K562 (cell line): ENCODE measurements around the gene ZMYM4. TPM values are rescaled to one million over a fixed set of nuclear protein-coding genes. Genes with fewer than 3 reads are reported as not detected.

ENCODE experiments used
- ATAC-seq: fragments of 200-7000 bp; cut with Tn5 transposase; 3 replicates; pipeline ENCODE4 v1.9.1; 2020; ENCODE audit warnings: moderate library complexity
- BruUV-seq: library from RNA; stranded (reverse); fragments of 400-500 nt; replicated peaks from 2 replicates; lab custom pipeline; 2021; lab: Mats Ljungman, UMichigan
- CTCF ChIA-PET: fragments of 300-600 bp; formaldehyde crosslinking; extraction: SDS; loops from one replicate; lab custom pipeline; 2021; ENCODE audit warnings: low intra/inter-chr PET ratio; lab: Yijun Ruan, JAX
- POLR2A ChIA-PET: fragments of 300-600, 350-650 bp; sonication (Branson Sonifier 250); formaldehyde crosslinking; extraction: SDS; loops from one replicate; lab custom pipeline; 2021; ENCODE audit warnings: antibody characterized with exemption, inconsistent platforms; lab: Yijun Ruan, JAX
- DNase-seq, 4 experiments: peaks; one replicate each; pipeline versions ENCODE4 v3.0.0 to v3.0.0-alpha.2; 2011 to 2018; ENCODE audit warnings: low spot score in 3 of 4, mixed read lengths in 3 of 4; ENCODE audit errors: extremely low read depth in 1 of 4
- FAIRE-seq: peaks from 2 replicates; lab custom pipeline; 2011; peaks lifted over from hg19 to GRCh38; lab: Jason Lieb, UNC
- H2AFZ ChIP-seq: 2 replicates; pipeline ENCODE4 v1.6.0; 2011; ENCODE audit warnings: low read depth, low read length, control low read depth, inconsistent platforms
- H3K27ac ChIP-seq: fragments of 200-600 bp; 3 replicates; pipeline ENCODE4 v1.8.0; 2011; ENCODE audit warnings: low read depth, mild to moderate bottlenecking, control low read depth, inconsistent platforms, low read length, moderate library complexity, mixed read lengths; ENCODE audit errors: extremely low read depth
- H3K27me3 ChIP-seq, 2 experiments: fragments of 300-600 bp in 1 of 2; 2 replicates in 1 of 2; 3 replicates in 1 of 2; pipeline versions ENCODE4 v1.6.0 to v1.8.0; 2011; ENCODE audit warnings: inconsistent platforms in 2 of 2, low read length in 2 of 2, mild to moderate bottlenecking in 1 of 2, mixed read lengths in 1 of 2, moderate library complexity in 1 of 2; ENCODE audit not compliant: control insufficient read depth in 2 of 2, insufficient read depth in 2 of 2
- H3K36me3 ChIP-seq: fragments of 300-600 bp; 3 replicates; pipeline ENCODE4 v1.8.0; 2011; ENCODE audit warnings: mild to moderate bottlenecking, low read length, inconsistent platforms; ENCODE audit not compliant: control insufficient read depth, insufficient read depth
- H3K4me1 ChIP-seq, 2 experiments: fragments of 200-600 bp in 1 of 2; replicated peaks in 1 of 2; 2 replicates in 1 of 2; 3 replicates in 1 of 2; pipeline versions ENCODE4 v1.5.1 to v1.8.0; 2011; ENCODE audit warnings: inconsistent platforms in 2 of 2, low read length in 2 of 2, mild to moderate bottlenecking in 1 of 2, mixed read lengths in 1 of 2, moderate library complexity in 1 of 2; ENCODE audit not compliant: control insufficient read depth in 2 of 2, insufficient read depth in 2 of 2
- H3K4me2 ChIP-seq: 2 replicates; pipeline ENCODE4 v1.6.1; 2011; ENCODE audit warnings: low read length, control low read depth, inconsistent platforms, mixed read lengths; ENCODE audit not compliant: insufficient read depth
- H3K4me3 ChIP-seq: fragments of 200-600 bp; sonication (generic), shearing (Covaris generic); 2 replicates; pipeline ENCODE4 v1.5.1; 2016; ENCODE audit warnings: control low read depth, inconsistent platforms
- H3K79me2 ChIP-seq: fragments of 200-600 bp; 3 replicates; pipeline ENCODE4 v1.8.0; 2011; ENCODE audit warnings: low read length, inconsistent platforms; ENCODE audit not compliant: control insufficient read depth, insufficient read depth
- H3K9ac ChIP-seq, 2 experiments: 2 replicates each; pipeline versions ENCODE4 v1.6.0 to v1.6.1; 2011; ENCODE audit warnings: low read depth in 2 of 2, low read length in 2 of 2, control low read depth in 1 of 2, inconsistent platforms in 1 of 2, mild to moderate bottlenecking in 1 of 2, mixed read lengths in 1 of 2; ENCODE audit not compliant: insufficient read depth in 1 of 2
- H3K9me1 ChIP-seq: one replicate; pipeline ENCODE4 v1.6.0; 2011; ENCODE audit warnings: inconsistent platforms, mild to moderate bottlenecking, low read length, moderate library complexity; ENCODE audit not compliant: control insufficient read depth, insufficient read depth
- H3K9me3 ChIP-seq: replicated peaks from 2 replicates; pipeline ENCODE4 v1.5.1; 2011; ENCODE audit warnings: low read depth, low read length, inconsistent platforms; ENCODE audit not compliant: control insufficient read depth, insufficient read depth
- H4K20me1 ChIP-seq: replicated peaks from 2 replicates; pipeline ENCODE4 v1.6.1; 2011; ENCODE audit warnings: low read length, inconsistent platforms, mixed read lengths; ENCODE audit not compliant: control insufficient read depth, insufficient read depth
- CEBPG ChIP-seq, 3 experiments: fragments of 200-800 bp in 1 of 3; sonication (Bioruptor generic) in 1 of 3; sonication (generic) in 1 of 3; formaldehyde crosslinking in 1 of 3; IDR thresholded peaks in 2 of 3; conservative IDR thresholded peaks in 1 of 3; 2 replicates each; pipeline versions ENCODE4 v1.6.1 to v1.8.0; 2016 to 2022; ENCODE audit warnings: missing compliant biosample characterization in 2 of 3, missing genetic modification characterization in 2 of 3, mild to moderate bottlenecking in 1 of 3, missing genetic modification reagents in 1 of 3
- CHD1 ChIP-seq: fragments of 200-600 bp; sonication (generic); IDR thresholded peaks from one replicate; pipeline ENCODE4 v1.6.1; 2012; ENCODE audit warnings: mild to moderate bottlenecking, moderate library complexity, low read length, inconsistent platforms
- FOS ChIP-seq: IDR thresholded peaks from 3 replicates; pipeline ENCODE4 v1.6.1; 2011; ENCODE audit not compliant: insufficient read length; ENCODE audit errors: extremely low read depth
- GATAD2B ChIP-seq: fragments of 450-650 bp; IDR thresholded peaks from 2 replicates; pipeline ENCODE4 v1.6.1; 2017; ENCODE audit warnings: mild to moderate bottlenecking, borderline replicate concordance
- HDAC2 ChIP-seq: fragments of 450-650 bp; IDR thresholded peaks from 2 replicates; pipeline ENCODE4 v1.6.1; 2016; ENCODE audit warnings: mild to moderate bottlenecking
- HDAC6 ChIP-seq: IDR thresholded peaks from 2 replicates; pipeline ENCODE4 v1.6.1; 2012; ENCODE audit warnings: low read depth, mild to moderate bottlenecking, control low read depth, inconsistent platforms, low read length, moderate library complexity
- HDGF ChIP-seq: fragments of 450-650 bp; IDR thresholded peaks from 2 replicates; pipeline ENCODE4 v1.6.1; 2016
- HMGN3 ChIP-seq: IDR thresholded peaks from 2 replicates; pipeline ENCODE4 v1.6.1; 2011; ENCODE audit warnings: borderline replicate concordance, low read depth, mild to moderate bottlenecking, mixed read lengths, low read length; ENCODE audit not compliant: insufficient read length; ENCODE audit errors: extremely low read depth
- HNRNPLL ChIP-seq: fragments of 200-400 bp; formaldehyde crosslinking; IDR thresholded peaks from 2 replicates; pipeline ENCODE4 v1.6.1; 2017; ENCODE audit warnings: low read length, low read depth, mild to moderate bottlenecking; ENCODE audit not compliant: poor library complexity, severe bottlenecking
- MCM5 ChIP-seq: fragments of 450-650 bp; IDR thresholded peaks from 2 replicates; pipeline ENCODE4 v1.6.1; 2016; ENCODE audit warnings: low read depth
- MCM7 ChIP-seq, 2 experiments: fragments of 450-650 bp; IDR thresholded peaks; 2 replicates each; pipeline ENCODE4 v1.6.1; 2016 to 2018
- MECOM ChIP-seq: fragments of 250-450 bp; sonication (Bioruptor Pico); IDR thresholded peaks from 2 replicates; pipeline ENCODE4 v1.8.0; 2022; ENCODE audit warnings: inconsistent platforms
- NFATC3 ChIP-seq: fragments of 450-650 bp; IDR thresholded peaks from 2 replicates; pipeline ENCODE4 v1.6.1; 2017; ENCODE audit warnings: mild to moderate bottlenecking
- NR1H2 ChIP-seq: sonication (generic); formaldehyde crosslinking; IDR thresholded peaks from 2 replicates; pipeline ENCODE4 v1.4.0; 2020; ENCODE audit warnings: mild to moderate bottlenecking, missing genetic modification reagents
- POLR2AphosphoS5 ChIP-seq: IDR thresholded peaks from 2 replicates; pipeline ENCODE4 v1.6.1; 2011; ENCODE audit warnings: mild to moderate bottlenecking, low read depth, low read length, moderate library complexity; ENCODE audit not compliant: control insufficient read depth, insufficient read depth
- PRMT5 ChIP-seq: sonication (generic); formaldehyde crosslinking; IDR thresholded peaks from 2 replicates; pipeline ENCODE4 v1.5.0; 2020; ENCODE audit warnings: missing genetic modification reagents
- PYGO2 ChIP-seq: fragments of 450-650 bp; IDR thresholded peaks from 2 replicates; pipeline ENCODE4 v1.6.1; 2016; ENCODE audit warnings: mild to moderate bottlenecking, missing genetic modification characterization, moderate library complexity, missing compliant biosample characterization
- RBM25 ChIP-seq: fragments of 200-400 bp; formaldehyde crosslinking; IDR thresholded peaks from 2 replicates; pipeline ENCODE4 v1.6.1; 2018; ENCODE audit warnings: low read length, low read depth, moderate library complexity; ENCODE audit not compliant: severe bottlenecking
- SAFB2 ChIP-seq: fragments of 200-400 bp; formaldehyde crosslinking; IDR thresholded peaks from 2 replicates; pipeline ENCODE4 v1.6.1; 2018; ENCODE audit warnings: borderline replicate concordance, low read length, low read depth, moderate library complexity; ENCODE audit not compliant: severe bottlenecking
- TAF7 ChIP-seq: fragments of 450-650 bp; IDR thresholded peaks from 2 replicates; pipeline ENCODE4 v1.6.1; 2016; ENCODE audit warnings: missing genetic modification characterization, missing compliant biosample characterization
- TARDBP ChIP-seq: fragments of 450-650 bp; IDR thresholded peaks from 2 replicates; pipeline ENCODE4 v1.6.1; 2016
- TBL1XR1 ChIP-seq, 2 experiments: IDR thresholded peaks; 2 replicates each; pipeline ENCODE4 v1.6.1; 2012; ENCODE audit warnings: improper control_type of control experiment in 2 of 2, low read length in 2 of 2, mild to moderate bottlenecking in 1 of 2
- ZBTB17 ChIP-seq: fragments of 450-650 bp; formaldehyde crosslinking; IDR thresholded peaks from 2 replicates; pipeline ENCODE4 v1.4.0; 2020; ENCODE audit warnings: mild to moderate bottlenecking
- ZNF133 ChIP-seq: fragments of 250-450 bp; sonication (Bioruptor Pico); IDR thresholded peaks from 2 replicates; pipeline ENCODE4 v1.4.0; 2020; ENCODE audit warnings: mild to moderate bottlenecking
- ZNF140 ChIP-seq: fragments of 250-450 bp; sonication (Bioruptor Pico); IDR thresholded peaks from 2 replicates; pipeline ENCODE4 v1.8.0; 2021; ENCODE audit warnings: moderate library complexity, mild to moderate bottlenecking, inconsistent platforms
- ZNF253 ChIP-seq: fragments of 250-450 bp; sonication (Bioruptor Pico); conservative IDR thresholded peaks from 2 replicates; pipeline ENCODE4 v1.6.1; 2021; ENCODE audit warnings: mild to moderate bottlenecking
- ZNF436 ChIP-seq: fragments of 250-450, 450-650 bp; sonication (Bioruptor Pico); formaldehyde crosslinking; IDR thresholded peaks from 2 replicates; pipeline ENCODE4 v1.7.0; 2020; ENCODE audit warnings: mild to moderate bottlenecking
- ZNF77 ChIP-seq: fragments of 250-450 bp; sonication (Bioruptor Pico); IDR thresholded peaks from 2 replicates; pipeline ENCODE4 v1.5.0; 2020
- WGBS: fragments of 100-300 bp; shearing (Covaris generic); methylation state at CpG from one replicate; pipeline ENCODE4 v1.1.6; 2016; ENCODE audit warnings: low coverage, mixed read lengths; ENCODE audit not compliant: insufficient coverage; ENCODE audit errors: missing lambda C conversion rate; 5-methylcytosine and 5-hydroxymethylcytosine counted together
- in situ Hi-C: fragments of 300-500 bp; cut with MboI; formaldehyde crosslinking; loops from 4 replicates; pipeline ENCODE4 v1.15.0; 2018; ENCODE audit warnings: inconsistent platforms, mixed read lengths
- intact Hi-C: fragments of 100-400 bp; cut with micrococcal nuclease; formaldehyde crosslinking; loops from 2 replicates; pipeline ENCODE4 v1.14.2; 2022
- polyA plus RNA-seq, 8 experiments: library from polyadenylated mRNA; depleted of rRNA in 4 of 8; stranded (reverse) in 5 of 8; unstranded in 3 of 8; fragments of >200 nt; fragmentation: Nextera tagmentation in 2 of 8; fragmentation: Illumina TruSeq in 1 of 8; extraction: Ambion mirVana in 2 of 8; extraction: Trizol in 1 of 8; gene quantifications; 2 replicates each; pipeline versions ENCODE4 v1.2.1 to v1.2.3, GENCODE V29; 2011 to 2014; ENCODE audit warnings: inconsistent platforms in 1 of 8, missing spikeins in 1 of 8
- total RNA-seq, 7 experiments: library from RNA; depleted of rRNA in 6 of 7; stranded (reverse); fragments of >200 nt in 6 of 7; fragmentation: Illumina TruSeq in 2 of 7; extraction: Trizol in 2 of 7; gene quantifications; 2 replicates each; pipeline versions ENCODE4 v1.2.1 to v1.2.3, GENCODE V29; 2011 to 2021; ENCODE audit warnings: low replicate concordance in 1 of 7

The ZMYM4 gene
- total and polyA plus RNA-seq, 9 of the 15 experiments (the other 6 are each of a cell fraction or from before 2014, with no cell fraction given) = 15.2 to 77.2 (median 63.3) TPM

DNA sequence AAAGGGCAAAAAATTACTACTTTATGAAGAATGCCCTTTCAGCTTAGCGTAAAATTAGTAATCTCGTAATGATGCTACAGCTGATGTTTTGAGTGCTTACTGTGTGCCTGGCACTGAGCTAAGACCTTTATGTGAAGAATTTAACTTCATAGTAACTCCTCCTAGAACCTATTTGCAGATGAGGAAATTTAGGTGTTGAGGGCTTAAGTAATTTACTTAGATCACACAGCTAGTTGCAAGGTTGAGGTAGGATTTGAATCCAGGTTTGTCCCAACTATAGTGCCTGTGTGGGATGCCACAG is 1.4 kb downstream of the ZMYM4 start:
- intact Hi-C loops = loop anchor here (2.0 kb wide), 1 partner anchor 77 kb away; the partner anchor contains the start of gene SFPQ
- H2AFZ ChIP-seq = no peak overlapping the region
- peaks cover 5 to 21% of the 10 kb centered on the region in 2 experiments; a peak in 4 of 5 replicates for H3K4me1 ChIP-seq
- FAIRE-seq = no peak
- H4K20me1 ChIP-seq = no peaks in the 10 kb centered on the region
- peak overlapping the region; percentile 100 for H3K4me2 ChIP-seq
- 3% methylated on average over 2 of the region's 2 CpGs for WGBS
- H3K36me3 ChIP-seq = peaks cover 25% of the 10 kb centered on the region; the same call in 2 of the 3 replicates
- no peak for ATAC-seq
- peak overlapping the region; percentile 23 to 79; a peak in 3 of 4 replicates for H3K9ac ChIP-seq
- H3K9me3 ChIP-seq = no peaks in the 10 kb centered on the region
- no peak for DNase-seq
- H3K79me2 ChIP-seq = peaks cover 74% of the 10 kb centered on the region
- POLR2A ChIA-PET = interaction anchor here (0.9 to 1.2 kb wide), 3 partner anchors 9 to 80 kb away, joined by 3 to 4 read pairs (median 3); no protein-coding TSS in a partner anchor
- in situ Hi-C loops = no loop called here
- CTCF ChIA-PET = no interaction called here
- no peaks in the 10 kb centered on the region for H3K27me3 ChIP-seq
- H3K9me1 ChIP-seq = no peaks in the 10 kb centered on the region
- BruUV-seq = no TSS peak
- H3K27ac ChIP-seq = peak overlapping the region; percentile 90
- H3K4me3 ChIP-seq = peak overlapping the region; percentile 88
- TF ChIP-seq HDGF (no peak), NFATC3 (no peak), CHD1 (no peak), RBM25 (peak; percentile 42), ZNF140 (CRISPR knock-in tag) (no peak), HDAC6 (no peak), MECOM (CRISPR knock-in tag) (no peak), ZNF133 (CRISPR knock-in tag) (no peak), MCM7 (IDR thresholded peaks at IDR 0.05) (no peak), TAF7 (tag) (no peak), PYGO2 (tag) (no peak), GATAD2B (peak; percentile 28; the same call in 1 of the 2 replicates), HMGN3 (no peak), MCM5 (no peak), ZNF77 (CRISPR knock-in tag) (0 out of 2 replicates have a peak, but pooled peaks have one; percentile 63), TBL1XR1 (IDR thresholded peaks at IDR 0.05; ENCODE audit: low read length in 2 of 2) (no peak), FOS (no peak), TARDBP (no peak), NR1H2 (CRISPR knock-in tag) (no peak), ZBTB17 (CRISPR knock-in tag) (no peak), ZNF436 (CRISPR knock-in tag) (no peak), SAFB2 (no peak), HNRNPLL (no peak), POLR2AphosphoS5 (no peak), CEBPG (CRISPR knock-in tag; IDR thresholded peaks at IDR 0.05) (no peak), CEBPG (tag; conservative IDR thresholded peaks at IDR 0.05 in 1 of 2, IDR thresholded peaks at IDR 0.05 in 1 of 2) (peak in 1 of 2 experiments; percentile 4; a peak in 2 of 4 replicates), HDAC2 (0 out of 2 replicates have a peak, but pooled peaks have one; percentile 0), PRMT5 (CRISPR knock-in tag) (no peak), ZNF253 (CRISPR knock-in tag) (no peak)
